Endothelial cell of umbilical vein (primary cell): ENCODE data around the gene WDR37. TPM values are rescaled to one million over a fixed set of nuclear protein-coding genes. Genes with fewer than 3 reads are reported as not detected.

ENCODE experiments used
- BruUV-seq: library from RNA; stranded (reverse); fragments of 400-500 nt; replicated peaks from 2 replicates; lab custom pipeline; 2021; lab: Mats Ljungman, UMichigan
- CTCF ChIA-PET: fragments of 300-600, 350-600 bp; sonication (Branson Sonifier 250); formaldehyde crosslinking; loops from one replicate; lab custom pipeline; 2021; ENCODE audit warnings: antibody characterized with exemption, inconsistent platforms; lab: Charles Lee
- POLR2A ChIA-PET: fragments of 300-600, 350-600 bp; sonication (Branson Sonifier 250); formaldehyde crosslinking; loops from one replicate; lab custom pipeline; 2021; ENCODE audit warnings: antibody characterized with exemption, inconsistent platforms; lab: Charles Lee
- DNase-seq: peaks from one replicate; pipeline ENCODE4 v3.0.0-alpha.2; 2011; ENCODE audit warnings: low read depth, low spot score
- FAIRE-seq: peaks from 2 replicates; lab custom pipeline; 2011; peaks lifted over from hg19 to GRCh38; lab: Jason Lieb, UNC
- H2AFZ ChIP-seq: 2 replicates; pipeline ENCODE4 v1.6.0; 2012; ENCODE audit warnings: low read depth, low read length, control low read depth, inconsistent platforms
- H3K27ac ChIP-seq: 2 replicates; pipeline ENCODE4 v1.5.1; 2011; ENCODE audit warnings: low read depth, mild to moderate bottlenecking, control low read depth, low read length, moderate library complexity; ENCODE audit not compliant: insufficient read depth
- H3K27me3 ChIP-seq, 2 experiments: 2 replicates each; pipeline versions ENCODE4 v1.6.0 to v1.6.1; 2011; ENCODE audit warnings: low read length in 2 of 2, mixed read lengths in 1 of 2; ENCODE audit not compliant: control insufficient read depth in 2 of 2, insufficient read depth in 2 of 2
- H3K36me3 ChIP-seq, 2 experiments: 2 replicates in 1 of 2; 3 replicates in 1 of 2; pipeline ENCODE4 v1.5.1; 2011; ENCODE audit warnings: low read length in 2 of 2, mild to moderate bottlenecking in 1 of 2, moderate library complexity in 1 of 2; ENCODE audit not compliant: control insufficient read depth in 2 of 2, insufficient read depth in 2 of 2; ENCODE audit errors: extremely low read depth in 1 of 2
- H3K4me1 ChIP-seq: 3 replicates; pipeline ENCODE4 v1.5.1; 2011; ENCODE audit warnings: mild to moderate bottlenecking, low read length; ENCODE audit not compliant: control insufficient read depth, insufficient read depth; ENCODE audit errors: extremely low read depth
- H3K4me2 ChIP-seq: 2 replicates; pipeline ENCODE4 v1.6.1; 2011; ENCODE audit warnings: low read length, control low read depth, mixed read lengths; ENCODE audit not compliant: insufficient read depth
- H3K4me3 ChIP-seq, 3 experiments: fragments of 200-600 bp in 1 of 3; sonication (generic), shearing (Covaris generic) in 1 of 3; replicated peaks in 1 of 3; 2 replicates each; pipeline ENCODE4 v1.5.1; 2011 to 2016; ENCODE audit warnings: control low read depth in 3 of 3, low read length in 3 of 3, mild to moderate bottlenecking in 2 of 3, inconsistent platforms in 1 of 3, low read depth in 1 of 3, moderate library complexity in 1 of 3; ENCODE audit not compliant: insufficient read depth in 1 of 3
- H3K79me2 ChIP-seq: 2 replicates; pipeline ENCODE4 v1.6.0; 2012; ENCODE audit warnings: low read length, inconsistent platforms; ENCODE audit not compliant: control insufficient read depth, insufficient read depth
- H3K9ac ChIP-seq: replicated peaks from 2 replicates; pipeline ENCODE3; 2011; ENCODE audit warnings: low read length, control low read depth; ENCODE audit not compliant: insufficient read depth; ENCODE audit errors: extremely low read depth
- H3K9me1 ChIP-seq: replicated peaks from 3 replicates; pipeline ENCODE4 v1.6.0; 2011; ENCODE audit warnings: mild to moderate bottlenecking, low read length; ENCODE audit not compliant: control insufficient read depth, insufficient read depth; ENCODE audit errors: extremely low read depth
- H3K9me3 ChIP-seq: replicated peaks from 2 replicates; pipeline ENCODE4 v1.5.1; 2012; ENCODE audit warnings: low read length, inconsistent platforms; ENCODE audit not compliant: control insufficient read depth, insufficient read depth
- H4K20me1 ChIP-seq: replicated peaks from 2 replicates; pipeline ENCODE3; 2011; ENCODE audit warnings: mild to moderate bottlenecking, low read length; ENCODE audit not compliant: control insufficient read depth, insufficient read depth; ENCODE audit errors: extremely low read depth
- EZH2 ChIP-seq: IDR thresholded peaks from 2 replicates; pipeline ENCODE4 v1.6.1; 2012; ENCODE audit warnings: borderline replicate concordance, low read depth, mild to moderate bottlenecking, moderate library complexity, low read length, inconsistent platforms; ENCODE audit not compliant: severe bottlenecking
- FOS ChIP-seq: IDR thresholded peaks from 2 replicates; pipeline ENCODE4 v1.6.1; 2011; ENCODE audit warnings: mild to moderate bottlenecking, low read length, moderate library complexity, borderline replicate concordance; ENCODE audit not compliant: insufficient read depth
- GATA2 ChIP-seq: IDR thresholded peaks from 2 replicates; pipeline ENCODE4 v1.7.0; 2011; ENCODE audit warnings: low read depth, mild to moderate bottlenecking, moderate library complexity, mixed read lengths, low read length; ENCODE audit not compliant: insufficient read length, insufficient read depth
- JUN ChIP-seq: IDR thresholded peaks from 2 replicates; pipeline ENCODE4 v1.6.1; 2011; ENCODE audit warnings: borderline replicate concordance, low read depth; ENCODE audit not compliant: insufficient read length, insufficient read depth
- MYC ChIP-seq: IDR thresholded peaks from one replicate; pipeline ENCODE4 v1.6.1; 2011; ENCODE audit warnings: mild to moderate bottlenecking, low read depth, low read length
- POLR2A ChIP-seq: IDR thresholded peaks from 2 replicates; pipeline ENCODE4 v1.6.1; 2012; ENCODE audit warnings: low read depth, mild to moderate bottlenecking, control low read depth, low read length
- POLR2AphosphoS5 ChIP-seq: IDR thresholded peaks from 2 replicates; pipeline ENCODE4 v1.6.1; 2012; ENCODE audit warnings: low read depth, mild to moderate bottlenecking, control low read depth, low read length, moderate library complexity; ENCODE audit not compliant: insufficient read depth
- dilution Hi-C: fragments of 300-500 bp; cut with MboI; formaldehyde crosslinking; loops from one replicate; pipeline ENCODE4 v1.15.0; 2019; ENCODE audit warnings: low sequenced_read_pairs; ENCODE audit not compliant: extremely low pct_ligation_motif_present
- intact Hi-C: fragments of 100-400 bp; cut with micrococcal nuclease; formaldehyde crosslinking; loops from one replicate; pipeline ENCODE4 v1.10.0; 2022
- polyA plus RNA-seq, 4 experiments: library from polyadenylated mRNA; depleted of rRNA in 3 of 4; stranded (reverse) in 3 of 4; unstranded in 1 of 4; fragments of >200 nt; gene quantifications; 2 replicates each; pipeline versions ENCODE4 v1.2.1 to v1.2.3, GENCODE V29; 2011 to 2012; ENCODE audit warnings: missing spikeins in 1 of 4
- total RNA-seq: library from RNA; stranded (reverse); gene quantifications from 2 replicates; pipeline ENCODE4 v1.2.3, GENCODE V29; 2021
- TF ChIP-seq, protein P1 (sequence below), 2 donors: IDR thresholded peaks; 1 replicate in 1 of 2; 2 replicates in 1 of 2; pipeline ENCODE4 v1.5.1; 2011; ENCODE audit warnings: low read length in 2 of 2, mild to moderate bottlenecking in 2 of 2, moderate library complexity in 2 of 2, control low read depth in 1 of 2, inconsistent platforms in 1 of 2, low read depth in 1 of 2; ENCODE audit not compliant: insufficient read depth in 1 of 2; ENCODE audit errors: extremely low read depth in 1 of 2
- TF ChIP-seq, protein P2 (sequence below): IDR thresholded peaks from 2 replicates; pipeline ENCODE4 v1.6.1; 2011; ENCODE audit not compliant: insufficient read depth, insufficient read length

Gene WDR37
- total and polyA plus RNA-seq, 2 donors (not counting 3 experiments of a cell fraction or from before 2014, with no cell fraction given), result 21.7 to 25.5 TPM

DNA sequence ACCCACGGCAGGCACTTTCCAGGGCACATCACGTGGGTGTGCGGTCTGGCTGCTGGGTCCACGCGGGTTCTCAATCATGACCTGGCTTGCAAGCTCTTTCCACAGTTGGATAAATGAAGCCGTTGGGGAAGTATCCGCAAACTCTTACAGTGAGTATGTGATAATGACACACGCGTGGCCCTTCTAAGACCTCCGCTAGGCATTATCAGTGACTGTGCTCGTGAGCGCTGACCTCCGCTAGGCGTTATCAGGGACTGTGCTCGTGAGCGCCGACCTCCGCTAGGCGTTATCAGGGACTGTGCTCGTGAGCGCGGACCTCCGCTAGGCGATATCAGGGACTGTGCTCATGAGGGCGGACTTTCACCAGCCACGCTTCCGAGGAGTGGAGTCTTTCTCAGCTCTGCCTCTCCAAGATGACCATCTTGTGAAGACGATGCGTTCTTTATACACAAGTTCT lies 107.0 kb downstream of the WDR37 start:
- Histone ChIP-seq H4K20me1 (no peaks in the 10 kb centered on the region), H3K9me1 (no peaks in the 10 kb centered on the region), H3K9ac (no peak overlapping the region), H3K27me3 (no peaks in the 10 kb centered on the region), H2AFZ (no peak overlapping the region), H3K79me2 (no peaks in the 10 kb centered on the region), H3K27ac (no peak overlapping the region), H3K36me3 (no peaks in the 10 kb centered on the region), H3K4me1 (no peaks in the 10 kb centered on the region), H3K9me3 (no peaks in the 10 kb centered on the region), H3K4me2 (no peak overlapping the region), H3K4me3 (no peak overlapping the region)
- FAIRE-seq (no peak), DNase-seq (no peak)
- dilution Hi-C loops (no loop called here), intact Hi-C loops (no loop called here)
- no TSS peak for BruUV-seq
- POLR2A ChIA-PET, result no interaction called here
- CTCF ChIA-PET, result no interaction called here
- TF ChIP-seq POLR2A (no peak), POLR2AphosphoS5 (no peak), FOS (no peak), EZH2 (no peak), GATA2 (no peak), JUN (no peak), MYC (no peak)
- TF ChIP-seq, protein P1, sequence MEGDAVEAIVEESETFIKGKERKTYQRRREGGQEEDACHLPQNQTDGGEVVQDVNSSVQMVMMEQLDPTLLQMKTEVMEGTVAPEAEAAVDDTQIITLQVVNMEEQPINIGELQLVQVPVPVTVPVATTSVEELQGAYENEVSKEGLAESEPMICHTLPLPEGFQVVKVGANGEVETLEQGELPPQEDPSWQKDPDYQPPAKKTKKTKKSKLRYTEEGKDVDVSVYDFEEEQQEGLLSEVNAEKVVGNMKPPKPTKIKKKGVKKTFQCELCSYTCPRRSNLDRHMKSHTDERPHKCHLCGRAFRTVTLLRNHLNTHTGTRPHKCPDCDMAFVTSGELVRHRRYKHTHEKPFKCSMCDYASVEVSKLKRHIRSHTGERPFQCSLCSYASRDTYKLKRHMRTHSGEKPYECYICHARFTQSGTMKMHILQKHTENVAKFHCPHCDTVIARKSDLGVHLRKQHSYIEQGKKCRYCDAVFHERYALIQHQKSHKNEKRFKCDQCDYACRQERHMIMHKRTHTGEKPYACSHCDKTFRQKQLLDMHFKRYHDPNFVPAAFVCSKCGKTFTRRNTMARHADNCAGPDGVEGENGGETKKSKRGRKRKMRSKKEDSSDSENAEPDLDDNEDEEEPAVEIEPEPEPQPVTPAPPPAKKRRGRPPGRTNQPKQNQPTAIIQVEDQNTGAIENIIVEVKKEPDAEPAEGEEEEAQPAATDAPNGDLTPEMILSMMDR (IDR thresholded peaks at IDR 0.05; ENCODE audit: extremely low read depth in 1 of 2, insufficient read depth in 1 of 2, low read depth in 1 of 2, low read length in 2 of 2), result no peak
- TF ChIP-seq, protein P2, sequence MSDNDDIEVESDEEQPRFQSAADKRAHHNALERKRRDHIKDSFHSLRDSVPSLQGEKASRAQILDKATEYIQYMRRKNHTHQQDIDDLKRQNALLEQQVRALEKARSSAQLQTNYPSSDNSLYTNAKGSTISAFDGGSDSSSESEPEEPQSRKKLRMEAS, result no peak
